ENCODE results near the gene SYNJ2BP.
"Not testable (repeated sequence)": the region's sequence is repeated elsewhere in the genome, so short reads cannot be mapped to it uniquely, and the experiment has no call there.

SYNJ2BP gene

GRCh38 chr14:70416725-70417349 lies at the start of gene SYNJ2BP:
Gene SYNJ2BP (minus strand): TSS chr14:70417090. CDS start chr14:70416963, 127 bp downstream.
- peak; percentile 59 for DNase-seq

- DNase-seq: no peak
Observed at GRCh38 chr14:70454731-70455130, 37.8 kb upstream of the SYNJ2BP start.

- DNase-seq: no peak
Observed at GRCh38 chr14:70451874-70452273, 35.0 kb upstream of the SYNJ2BP start, which contains the start of gene ADAM21. Gene ADAM21 (plus strand): TSS chr14:70452174. CDS start chr14:70457500, 5,326 bp downstream.

- DNase-seq: no peak
Observed at GRCh38 chr14:70448633-70449340, 31.9 kb upstream of the SYNJ2BP start.

- DNase-seq: no peak
Observed at GRCh38 chr14:70442750-70443149, 25.9 kb upstream of the SYNJ2BP start.

GRCh38 chr14:70441641-70442040 lies 24.8 kb upstream of the SYNJ2BP start:
- no peak for DNase-seq

DNA sequence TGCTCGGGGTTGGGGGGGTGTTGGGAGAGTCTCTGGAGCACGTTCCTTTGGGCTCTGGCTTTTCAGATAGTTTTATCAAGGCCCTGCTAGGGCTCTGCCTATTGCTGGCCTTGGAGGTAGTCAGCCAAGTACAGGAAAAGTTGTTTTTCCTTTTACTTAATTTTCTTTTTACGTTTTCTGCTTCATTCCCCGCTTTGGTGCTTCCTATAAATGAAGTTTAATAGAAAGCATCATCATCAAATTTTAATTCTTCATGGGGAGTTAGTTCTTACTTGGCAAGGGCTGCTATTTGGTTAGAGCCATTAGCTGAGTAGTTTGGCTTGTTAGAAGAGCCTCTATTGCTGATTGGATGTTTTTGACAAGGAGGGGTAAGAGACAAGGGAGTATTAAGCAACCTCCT lies 20.0 kb upstream of the SYNJ2BP start:
- no peak for DNase-seq

- not testable (repeated sequence) for DNase-seq
Observed at GRCh38 chr14:70426555-70426954, 9.7 kb upstream of the SYNJ2BP start.

DNA sequence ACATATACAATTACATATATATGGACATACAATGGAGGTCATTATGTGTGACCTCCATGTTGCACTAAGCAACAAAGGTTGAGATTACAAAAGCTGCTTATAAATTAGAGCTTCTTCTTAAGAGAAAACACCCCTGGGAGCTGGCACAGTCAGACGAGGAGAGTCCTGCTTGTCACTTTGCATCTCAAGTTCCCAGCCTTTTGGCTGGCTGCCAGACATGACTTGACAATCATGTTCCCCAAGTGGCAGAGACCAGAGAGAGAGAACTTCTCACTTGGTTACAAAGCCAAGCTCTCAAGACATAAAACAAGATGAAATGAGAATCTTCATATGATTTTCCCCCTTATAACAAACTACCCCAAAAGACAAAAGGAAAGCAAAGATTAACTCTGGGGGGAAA lies 8.5 kb upstream of the SYNJ2BP start:
- DNase-seq: no peak

DNA sequence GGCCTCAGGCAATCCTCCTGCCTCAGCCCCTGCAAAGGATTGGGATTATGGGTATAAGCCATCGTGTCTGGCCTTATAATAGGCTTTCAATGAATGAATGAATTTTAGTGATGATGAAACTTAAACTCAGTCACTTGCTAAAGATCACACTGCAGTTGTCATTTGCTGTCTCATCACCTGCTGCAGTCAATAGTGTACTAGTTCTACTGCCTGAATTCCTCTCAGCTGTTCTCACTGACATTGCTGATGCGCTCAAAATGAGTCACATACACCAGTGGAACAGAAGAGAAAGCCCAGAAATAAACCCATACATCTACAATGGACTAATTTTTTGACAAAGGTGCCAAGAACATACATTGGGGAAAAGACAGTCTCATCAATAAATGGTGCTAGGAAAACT lies 5.6 kb upstream of the SYNJ2BP start:
- DNase-seq: no peak

DNA sequence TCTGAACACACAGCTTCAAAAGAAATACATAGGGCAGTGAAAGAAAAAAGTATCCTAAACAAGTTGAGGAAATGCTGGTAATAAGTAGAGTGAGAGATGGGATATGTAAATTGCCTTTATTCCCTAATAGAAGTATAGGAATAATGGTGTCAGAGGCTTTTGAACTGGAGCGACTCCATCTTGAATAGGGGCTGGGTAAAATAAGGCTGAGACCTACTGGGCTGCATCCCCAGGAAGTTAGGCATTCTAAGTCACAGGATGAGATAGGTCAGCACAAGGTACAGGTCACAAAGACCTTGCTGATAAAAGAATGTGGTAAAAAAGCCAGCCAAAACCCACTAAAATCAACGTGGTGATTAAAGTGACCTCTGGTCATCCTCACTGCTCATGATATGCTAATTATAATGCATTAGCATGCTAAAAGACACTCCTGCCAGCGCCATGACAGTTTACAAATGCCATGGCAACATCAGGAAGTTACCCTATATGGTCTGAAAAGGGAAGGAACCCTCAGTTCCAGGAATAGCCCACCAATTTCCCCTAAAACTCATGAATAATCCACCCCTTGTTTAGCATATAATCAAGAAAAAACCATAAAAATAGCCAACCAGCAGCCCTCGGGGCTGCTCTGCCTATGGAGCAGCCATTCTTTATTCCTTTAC lies 2.5 kb upstream of the SYNJ2BP start:
- not testable (repeated sequence) for DNase-seq

DNA sequence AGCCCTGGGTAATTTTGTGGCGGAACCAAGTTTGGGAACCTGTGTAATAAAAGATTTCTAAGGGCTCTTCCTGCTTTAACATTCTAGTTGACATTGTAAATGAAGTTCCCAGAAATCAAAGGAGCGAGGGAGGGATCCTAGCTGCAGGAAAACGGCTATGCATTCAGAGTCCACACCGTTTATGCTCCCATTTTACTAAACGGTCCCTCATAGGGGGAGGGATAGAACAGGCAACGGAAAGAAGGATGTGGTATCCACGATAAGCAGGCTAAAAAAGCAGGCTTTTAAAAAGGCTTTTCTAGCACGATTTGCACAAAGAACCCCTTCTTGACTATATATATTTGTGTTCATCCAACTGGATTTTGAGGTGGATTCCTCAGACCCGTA lies 559 bp downstream of the SYNJ2BP start:
- DNase-seq: no peak

- no peak for DNase-seq
Observed at GRCh38 chr14:70415788-70416187, 1.1 kb downstream of the SYNJ2BP start.

DNA sequence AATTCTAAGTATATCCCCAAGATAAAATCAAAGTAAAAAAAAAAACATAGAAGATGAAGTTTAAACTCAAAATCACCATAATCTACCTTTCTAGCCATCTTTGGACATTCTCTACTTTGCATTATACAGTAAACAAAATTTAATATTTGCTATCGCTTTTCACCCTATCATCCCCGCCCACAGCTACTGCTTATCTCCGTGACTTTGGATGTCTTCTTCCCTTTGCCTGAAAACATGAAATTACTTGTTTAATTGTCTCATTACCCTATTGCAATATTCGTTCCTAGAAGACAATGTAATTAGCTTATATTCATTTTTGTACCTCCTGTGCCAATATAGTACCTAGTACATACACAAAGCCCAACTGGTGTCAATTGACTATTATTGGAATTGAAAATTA lies 9.3 kb downstream of the SYNJ2BP start:
- DNase-seq: no peak

DNA sequence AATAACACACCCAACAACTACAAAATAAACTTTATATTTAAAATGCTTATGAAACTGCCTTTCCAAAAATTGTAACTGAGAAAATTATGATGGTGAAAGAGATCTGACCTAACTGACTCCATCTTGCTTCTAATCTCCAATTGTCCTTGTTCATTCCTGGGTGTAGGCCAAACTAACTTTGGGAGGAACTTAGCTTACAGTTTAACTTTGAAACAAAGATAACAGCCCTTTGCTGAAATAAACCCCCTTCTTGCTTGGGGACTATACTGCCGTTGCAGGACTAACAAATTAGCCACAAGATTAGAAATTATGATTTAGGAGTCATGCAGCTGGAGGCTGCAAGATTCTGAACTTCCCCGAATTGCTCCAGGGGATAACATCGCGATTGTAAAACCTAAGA lies 10.7 kb downstream of the SYNJ2BP start:
- DNase-seq: not testable (repeated sequence)

DNA sequence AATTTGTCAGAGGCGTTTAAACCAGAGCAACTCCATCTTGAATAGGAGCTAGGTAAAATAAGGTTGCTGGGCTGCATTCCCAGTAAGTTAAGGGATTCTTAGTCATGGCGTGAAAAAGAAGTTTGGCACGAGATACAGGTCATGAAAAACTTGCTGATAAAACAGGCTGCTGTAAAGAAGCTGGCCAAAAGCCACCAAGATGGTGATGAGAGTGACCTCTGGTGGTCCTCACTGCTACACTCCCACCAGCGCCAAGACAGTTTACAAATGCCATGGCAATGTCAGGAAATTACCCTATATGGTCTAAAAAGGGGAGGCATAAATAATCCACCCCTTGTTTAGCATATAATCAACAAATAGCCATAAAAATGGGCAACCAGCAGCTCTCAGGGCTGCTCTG lies 13.6 kb downstream of the SYNJ2BP start:
- not testable (repeated sequence) for DNase-seq

DNA sequence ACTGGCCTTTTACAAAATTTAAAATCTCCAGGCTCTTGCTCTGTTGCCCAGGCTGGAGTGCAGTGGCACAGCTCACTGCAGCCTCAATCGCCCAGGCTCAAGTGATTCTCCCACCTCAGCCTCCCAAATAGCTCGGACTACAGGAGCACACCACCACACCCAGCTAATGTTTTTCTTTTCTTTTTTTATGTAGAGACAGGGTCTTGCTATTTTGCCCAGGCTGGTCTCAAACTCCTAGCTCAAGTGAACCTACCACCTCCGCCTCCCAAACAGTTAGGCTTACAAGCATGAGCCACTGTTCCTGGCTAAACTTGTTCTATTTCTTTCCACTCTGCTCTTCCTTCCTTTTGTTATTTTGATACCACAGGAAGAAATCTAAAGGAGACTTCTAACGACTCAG lies 15.2 kb downstream of the SYNJ2BP start:
- no peak for DNase-seq

GRCh38 chr14:70398706-70399431 lies 18.0 kb downstream of the SYNJ2BP start:
- no peak for DNase-seq

GRCh38 chr14:70398280-70398679 lies 18.6 kb downstream of the SYNJ2BP start:
- DNase-seq: no peak

- DNase-seq: no peak
Observed at GRCh38 chr14:70397746-70398145, 19.1 kb downstream of the SYNJ2BP start.

- DNase-seq: no peak
Observed at GRCh38 chr14:70394674-70395306, 22.1 kb downstream of the SYNJ2BP start.

DNA sequence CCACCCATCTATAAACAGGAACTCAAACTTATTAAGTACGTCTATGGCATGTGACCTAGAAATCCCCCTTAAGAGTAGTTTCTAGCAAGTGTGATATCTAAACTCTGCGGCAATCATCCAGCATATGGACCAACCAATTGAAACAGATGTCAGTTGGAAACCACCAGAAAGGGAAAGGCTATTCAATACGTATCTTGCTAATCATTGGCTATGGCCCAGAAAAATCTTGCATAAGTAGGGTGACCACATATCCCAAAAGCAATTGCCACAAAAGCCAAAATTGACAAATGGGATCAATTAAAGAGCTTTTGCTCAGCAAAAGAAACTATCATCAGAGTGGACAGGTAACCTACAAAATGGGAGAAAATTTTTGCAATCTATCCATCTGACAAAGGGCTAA lies 24.2 kb downstream of the SYNJ2BP start:
- DNase-seq: no peak

Data from CD4-positive, alpha-beta T cell treated with Interleukin-21 for 1 hour (primary cell).